DND-41 (cell line): ENCODE results near the gene SERP1.

Experiments used
- ATAC-seq: fragments of 200-7000 bp; cut with Tn5 transposase; 3 replicates; pipeline ENCODE4 v1.9.1; 2021; ENCODE audit warnings: low read depth; ENCODE audit not compliant: insufficient read depth
- DNase-seq: peaks from one replicate; pipeline ENCODE4 v3.0.0-alpha.2; 2020
- H2AFZ ChIP-seq: 2 replicates; pipeline ENCODE4 v1.6.0; 2012; ENCODE audit warnings: low read depth, low read length
- H3K27ac ChIP-seq: 2 replicates; pipeline ENCODE4 v1.5.1; 2012; ENCODE audit warnings: low read length, inconsistent platforms
- H3K27me3 ChIP-seq: fragments of 200-600 bp; sonication (generic); 2 replicates; pipeline ENCODE4 v1.6.0; 2012; ENCODE audit warnings: low read length, mild to moderate bottlenecking, inconsistent platforms; ENCODE audit not compliant: insufficient read depth, poor library complexity
- H3K36me3 ChIP-seq: 2 replicates; pipeline ENCODE4 v1.5.1; 2012; ENCODE audit warnings: low read length, inconsistent platforms; ENCODE audit not compliant: insufficient read depth
- H3K4me1 ChIP-seq: 2 replicates; pipeline ENCODE4 v1.5.1; 2012; ENCODE audit warnings: mild to moderate bottlenecking, low read length; ENCODE audit not compliant: insufficient read depth
- H3K4me2 ChIP-seq: 2 replicates; pipeline ENCODE4 v1.6.0; 2012; ENCODE audit warnings: mild to moderate bottlenecking, moderate library complexity, low read length, inconsistent platforms; ENCODE audit not compliant: insufficient read depth
- H3K4me3 ChIP-seq, 2 experiments: fragments of 200-600 bp in 1 of 2; shearing (Covaris generic) in 1 of 2; 2 replicates each; pipeline ENCODE4 v1.5.1; 2012 to 2016; ENCODE audit warnings: inconsistent platforms in 2 of 2, low read length in 2 of 2, mild to moderate bottlenecking in 2 of 2, low read depth in 1 of 2, moderate library complexity in 1 of 2
- H3K79me2 ChIP-seq: 2 replicates; pipeline ENCODE4 v1.6.0; 2012; ENCODE audit warnings: low read length, inconsistent platforms; ENCODE audit not compliant: insufficient read depth
- H3K9ac ChIP-seq: 2 replicates; pipeline ENCODE4 v1.6.0; 2012; ENCODE audit warnings: low read depth, mild to moderate bottlenecking, inconsistent platforms, low read length, moderate library complexity
- H3K9me3 ChIP-seq: 2 replicates; pipeline ENCODE4 v1.5.1; 2012; ENCODE audit warnings: low read length, moderate library complexity, mild to moderate bottlenecking, inconsistent platforms; ENCODE audit not compliant: insufficient read depth, severe bottlenecking
- H4K20me1 ChIP-seq: 2 replicates; pipeline ENCODE4 v1.6.0; 2012; ENCODE audit warnings: low read length; ENCODE audit not compliant: insufficient read depth
- CTCF ChIP-seq: IDR thresholded peaks from 2 replicates; pipeline ENCODE4 v1.5.1; 2012; ENCODE audit warnings: borderline replicate concordance, low read length, moderate library complexity, mild to moderate bottlenecking; ENCODE audit not compliant: poor library complexity, severe bottlenecking; ENCODE audit errors: extremely low read depth
- EZH2 ChIP-seq: IDR thresholded peaks from 3 replicates; pipeline ENCODE4 v1.6.1; 2012; ENCODE audit warnings: borderline replicate concordance, low read depth, mild to moderate bottlenecking, moderate library complexity, low read length, inconsistent platforms; ENCODE audit not compliant: severe bottlenecking

SERP1 gene

GRCh38 chr3:150546226-150547044 lies at the start of gene SERP1, which contains the start of gene EIF2A:
TSS of gene SERP1 (minus strand) at chr3:150546496. CDS start at chr3:150546135, 361 bp downstream.
TSS of gene EIF2A (plus strand) at chr3:150546787. CDS start at chr3:150546803, 16 bp downstream.
- DNase-seq, result peak; percentile 99
- Histone ChIP-seq H3K9ac (peak within 1 kb of the TSS; percentile 91), H3K9me3 (no peaks in the 10 kb centered on the region), H3K79me2 (peaks cover 81% of the 10 kb centered on the region), H4K20me1 (peaks cover 21% of the 10 kb centered on the region; the same call in 1 of the 2 replicates), H3K27me3 (no peaks in the 10 kb centered on the region), H3K36me3 (peaks cover 32% of the 10 kb centered on the region), H2AFZ (peak within 1 kb of the TSS; percentile 85), H3K4me2 (peak within 1 kb of the TSS; percentile 69), H3K27ac (peak within 1 kb of the TSS; percentile 89), H3K4me3 (peak within 1 kb of the TSS; percentile 77 to 81), H3K4me1 (peaks cover 51% of the 10 kb centered on the region)
- ATAC-seq, result peak; percentile 93
- TF ChIP-seq EZH2 (no peak), CTCF (no peak)

- no peak for TF ChIP-seq EZH2
- no peak for TF ChIP-seq CTCF
- H3K79me2 ChIP-seq, result peaks cover 40% of the 10 kb centered on the region
- ATAC-seq (no peak), DNase-seq (no peak)
- no peaks in the 10 kb centered on the region for H3K9me3 ChIP-seq
- H3K27ac ChIP-seq, result no peak overlapping the region
- H3K4me3 ChIP-seq, result no peak overlapping the region
- H3K27me3 ChIP-seq, result no peaks in the 10 kb centered on the region
- no peak overlapping the region for H3K4me2 ChIP-seq
- no peaks in the 10 kb centered on the region for H4K20me1 ChIP-seq
- 0 out of 2 replicates have a peak, but pooled peaks cover 3% of the 10 kb centered on the region for H3K36me3 ChIP-seq
- H2AFZ ChIP-seq, result no peak overlapping the region
- peaks cover 1% of the 10 kb centered on the region for H3K4me1 ChIP-seq
- H3K9ac ChIP-seq, result no peak overlapping the region
Measured at GRCh38 chr3:150594150-150594549, 47.9 kb upstream of the SERP1 start.

GRCh38 chr3:150589759-150590158 lies 43.5 kb upstream of the SERP1 start:
- no peak for DNase-seq
- no peaks in the 10 kb centered on the region for H4K20me1 ChIP-seq
- H3K4me2 ChIP-seq, result no peak overlapping the region
- no peak overlapping the region for H3K9ac ChIP-seq
- H3K4me3 ChIP-seq, result no peak overlapping the region
- H2AFZ ChIP-seq, result no peak overlapping the region
- H3K79me2 ChIP-seq, result peaks cover 43% of the 10 kb centered on the region; the same call in 1 of the 2 replicates
- no peaks in the 10 kb centered on the region for H3K27me3 ChIP-seq
- no peaks in the 10 kb centered on the region for H3K9me3 ChIP-seq
- no peak for TF ChIP-seq CTCF
- H3K27ac ChIP-seq, result no peak overlapping the region
- H3K4me1 ChIP-seq, result peaks cover 13% of the 10 kb centered on the region
- ATAC-seq, result peak; percentile 53
- H3K36me3 ChIP-seq, result peaks cover 28% of the 10 kb centered on the region
